K562 (cell line): Measurements from ENCODE around the gene NENF. TPM values are rescaled to one million over a fixed set of nuclear protein-coding genes. Genes with fewer than 3 reads are reported as not detected.

ENCODE experiments used
- ATAC-seq: fragments of 200-7000 bp; cut with Tn5 transposase; 3 replicates; pipeline ENCODE4 v1.9.1; 2020; ENCODE audit warnings: moderate library complexity
- BruUV-seq: library from RNA; stranded (reverse); fragments of 400-500 nt; replicated peaks from 2 replicates; lab custom pipeline; 2021; lab: Mats Ljungman, UMichigan
- CTCF ChIA-PET: fragments of 300-600 bp; formaldehyde crosslinking; extraction: SDS; loops from one replicate; lab custom pipeline; 2021; ENCODE audit warnings: low intra/inter-chr PET ratio; lab: Yijun Ruan, JAX
- POLR2A ChIA-PET: fragments of 300-600, 350-650 bp; sonication (Branson Sonifier 250); formaldehyde crosslinking; extraction: SDS; loops from one replicate; lab custom pipeline; 2021; ENCODE audit warnings: antibody characterized with exemption, inconsistent platforms; lab: Yijun Ruan, JAX
- DNase-seq, 4 experiments: peaks; one replicate each; pipeline versions ENCODE4 v3.0.0 to v3.0.0-alpha.2; 2011 to 2018; ENCODE audit warnings: low spot score in 3 of 4, mixed read lengths in 3 of 4; ENCODE audit errors: extremely low read depth in 1 of 4
- FAIRE-seq: peaks from 2 replicates; lab custom pipeline; 2011; peaks lifted over from hg19 to GRCh38; lab: Jason Lieb, UNC
- H2AFZ ChIP-seq: 2 replicates; pipeline ENCODE4 v1.6.0; 2011; ENCODE audit warnings: low read depth, low read length, control low read depth, inconsistent platforms
- H3K27ac ChIP-seq: fragments of 200-600 bp; 3 replicates; pipeline ENCODE4 v1.8.0; 2011; ENCODE audit warnings: low read depth, mild to moderate bottlenecking, control low read depth, inconsistent platforms, low read length, moderate library complexity, mixed read lengths; ENCODE audit errors: extremely low read depth
- H3K27me3 ChIP-seq, 2 experiments: fragments of 300-600 bp in 1 of 2; 2 replicates in 1 of 2; 3 replicates in 1 of 2; pipeline versions ENCODE4 v1.6.0 to v1.8.0; 2011; ENCODE audit warnings: inconsistent platforms in 2 of 2, low read length in 2 of 2, mild to moderate bottlenecking in 1 of 2, mixed read lengths in 1 of 2, moderate library complexity in 1 of 2; ENCODE audit not compliant: control insufficient read depth in 2 of 2, insufficient read depth in 2 of 2
- H3K36me3 ChIP-seq: fragments of 300-600 bp; 3 replicates; pipeline ENCODE4 v1.8.0; 2011; ENCODE audit warnings: mild to moderate bottlenecking, low read length, inconsistent platforms; ENCODE audit not compliant: control insufficient read depth, insufficient read depth
- H3K4me1 ChIP-seq, 2 experiments: fragments of 200-600 bp in 1 of 2; replicated peaks in 1 of 2; 2 replicates in 1 of 2; 3 replicates in 1 of 2; pipeline versions ENCODE4 v1.5.1 to v1.8.0; 2011; ENCODE audit warnings: inconsistent platforms in 2 of 2, low read length in 2 of 2, mild to moderate bottlenecking in 1 of 2, mixed read lengths in 1 of 2, moderate library complexity in 1 of 2; ENCODE audit not compliant: control insufficient read depth in 2 of 2, insufficient read depth in 2 of 2
- H3K4me2 ChIP-seq: 2 replicates; pipeline ENCODE4 v1.6.1; 2011; ENCODE audit warnings: low read length, control low read depth, inconsistent platforms, mixed read lengths; ENCODE audit not compliant: insufficient read depth
- H3K4me3 ChIP-seq: fragments of 200-600 bp; sonication (generic), shearing (Covaris generic); 2 replicates; pipeline ENCODE4 v1.5.1; 2016; ENCODE audit warnings: control low read depth, inconsistent platforms
- H3K79me2 ChIP-seq: fragments of 200-600 bp; 3 replicates; pipeline ENCODE4 v1.8.0; 2011; ENCODE audit warnings: low read length, inconsistent platforms; ENCODE audit not compliant: control insufficient read depth, insufficient read depth
- H3K9ac ChIP-seq, 2 experiments: 2 replicates each; pipeline versions ENCODE4 v1.6.0 to v1.6.1; 2011; ENCODE audit warnings: low read depth in 2 of 2, low read length in 2 of 2, control low read depth in 1 of 2, inconsistent platforms in 1 of 2, mild to moderate bottlenecking in 1 of 2, mixed read lengths in 1 of 2; ENCODE audit not compliant: insufficient read depth in 1 of 2
- H3K9me1 ChIP-seq: one replicate; pipeline ENCODE4 v1.6.0; 2011; ENCODE audit warnings: inconsistent platforms, mild to moderate bottlenecking, low read length, moderate library complexity; ENCODE audit not compliant: control insufficient read depth, insufficient read depth
- H3K9me3 ChIP-seq: replicated peaks from 2 replicates; pipeline ENCODE4 v1.5.1; 2011; ENCODE audit warnings: low read depth, low read length, inconsistent platforms; ENCODE audit not compliant: control insufficient read depth, insufficient read depth
- H4K20me1 ChIP-seq: replicated peaks from 2 replicates; pipeline ENCODE4 v1.6.1; 2011; ENCODE audit warnings: low read length, inconsistent platforms, mixed read lengths; ENCODE audit not compliant: control insufficient read depth, insufficient read depth
- ADNP ChIP-seq: fragments of 200-800 bp; sonication (Bioruptor generic); IDR thresholded peaks from 2 replicates; pipeline ENCODE4 v1.6.1; 2016; ENCODE audit warnings: missing genetic modification characterization, missing compliant biosample characterization
- ATF3 ChIP-seq, 2 experiments: fragments of 450-650 bp in 1 of 2; sonication (generic) in 1 of 2; formaldehyde crosslinking in 1 of 2; IDR thresholded peaks in 1 of 2; conservative IDR thresholded peaks in 1 of 2; 2 replicates each; pipeline versions ENCODE4 v1.6.1 to v1.8.1; 2016 to 2023; ENCODE audit warnings: mild to moderate bottlenecking in 2 of 2, moderate library complexity in 2 of 2, inconsistent platforms in 1 of 2, missing genetic modification reagents in 1 of 2
- CC2D1A ChIP-seq: fragments of 450-650 bp; IDR thresholded peaks from 2 replicates; pipeline ENCODE4 v1.6.1; 2017; ENCODE audit warnings: mild to moderate bottlenecking
- CREB3L1 ChIP-seq: fragments of 450-650 bp; IDR thresholded peaks from 2 replicates; pipeline ENCODE4 v1.6.1; 2014; ENCODE audit warnings: low read depth, mild to moderate bottlenecking, moderate library complexity, borderline replicate concordance
- FOSL1 ChIP-seq: fragments of 200-800 bp; sonication (Bioruptor generic); conservative IDR thresholded peaks from 2 replicates; pipeline ENCODE4 v1.6.1; 2016; ENCODE audit warnings: missing genetic modification characterization, missing compliant biosample characterization
- FOXJ2 ChIP-seq: fragments of 200-800 bp; sonication (Bioruptor generic); IDR thresholded peaks from 2 replicates; pipeline ENCODE4 v1.6.1; 2016; ENCODE audit warnings: missing genetic modification characterization, missing compliant biosample characterization
- KDM2B ChIP-seq: fragments of 250-450 bp; sonication (Bioruptor Pico); IDR thresholded peaks from 2 replicates; pipeline ENCODE4 v1.8.0; 2021; ENCODE audit warnings: mild to moderate bottlenecking, moderate library complexity
- MAFK ChIP-seq: IDR thresholded peaks from 2 replicates; pipeline ENCODE4 v1.6.1; 2011; ENCODE audit warnings: low read length, improper control_type of control experiment
- MIER1 ChIP-seq: fragments of 450-650 bp; IDR thresholded peaks from 2 replicates; pipeline ENCODE4 v1.6.1; 2016; ENCODE audit warnings: antibody characterized with exemption, mild to moderate bottlenecking, low read depth
- MYNN ChIP-seq, 2 experiments: sonication (generic); formaldehyde crosslinking in 1 of 2; IDR thresholded peaks; 2 replicates each; pipeline versions ENCODE4 v1.5.0 to v1.6.1; 2016 to 2020; ENCODE audit warnings: antibody characterized with exemption in 1 of 2, missing genetic modification reagents in 1 of 2
- NCOA4 ChIP-seq: fragments of 450-650 bp; IDR thresholded peaks from 2 replicates; pipeline ENCODE4 v1.6.1; 2018; ENCODE audit warnings: mild to moderate bottlenecking; ENCODE audit not compliant: partially characterized antibody
- SETDB1 ChIP-seq: IDR thresholded peaks from one replicate; pipeline ENCODE4 v1.6.1; 2012; ENCODE audit warnings: low read length, control low read depth, inconsistent platforms
- SRF ChIP-seq, 2 experiments: fragments of 250-450, 450-650 bp in 1 of 2; sonication (Bioruptor Pico) in 1 of 2; sonication (generic) in 1 of 2; formaldehyde crosslinking; IDR thresholded peaks; 2 replicates each; pipeline versions ENCODE4 v1.5.0 to v1.5.1; 2020 to 2022; ENCODE audit warnings: mild to moderate bottlenecking in 1 of 2, missing genetic modification reagents in 1 of 2
- TAF1 ChIP-seq: IDR thresholded peaks from 2 replicates; pipeline ENCODE4 v1.6.1; 2011; ENCODE audit warnings: mild to moderate bottlenecking, low read length, moderate library complexity; ENCODE audit not compliant: insufficient read depth, control insufficient read depth, severe bottlenecking; ENCODE audit errors: extremely low read depth
- ZC3H8 ChIP-seq: fragments of 450-650 bp; IDR thresholded peaks from 2 replicates; pipeline ENCODE4 v1.6.1; 2017
- ZFP1 ChIP-seq: fragments of 450-650 bp; formaldehyde crosslinking; IDR thresholded peaks from 2 replicates; pipeline ENCODE4 v1.4.0; 2020; ENCODE audit warnings: mild to moderate bottlenecking, mixed read lengths
- ZNF174 ChIP-seq: fragments of 250-450 bp; sonication (Bioruptor Pico); IDR thresholded peaks from 2 replicates; pipeline ENCODE4 v1.4.0; 2020; ENCODE audit warnings: mild to moderate bottlenecking
- ZNF175 ChIP-seq: fragments of 200-800 bp; sonication (Bioruptor generic); IDR thresholded peaks from 2 replicates; pipeline ENCODE4 v1.6.1; 2016; ENCODE audit warnings: low read depth, mild to moderate bottlenecking, missing genetic modification characterization, missing compliant biosample characterization
- ZNF23 ChIP-seq: fragments of 250-450 bp; sonication (Bioruptor Pico); IDR thresholded peaks from 2 replicates; pipeline ENCODE4 v1.4.0; 2020; ENCODE audit warnings: mild to moderate bottlenecking
- ZNF354B ChIP-seq: fragments of 250-450 bp; sonication (Bioruptor Pico); IDR thresholded peaks from 2 replicates; pipeline ENCODE4 v1.4.0; 2020
- WGBS: fragments of 100-300 bp; shearing (Covaris generic); methylation state at CpG from one replicate; pipeline ENCODE4 v1.1.6; 2016; ENCODE audit warnings: low coverage, mixed read lengths; ENCODE audit not compliant: insufficient coverage; ENCODE audit errors: missing lambda C conversion rate; 5-methylcytosine and 5-hydroxymethylcytosine counted together
- in situ Hi-C: fragments of 300-500 bp; cut with MboI; formaldehyde crosslinking; loops from 4 replicates; pipeline ENCODE4 v1.15.0; 2018; ENCODE audit warnings: inconsistent platforms, mixed read lengths
- intact Hi-C: fragments of 100-400 bp; cut with micrococcal nuclease; formaldehyde crosslinking; loops from 2 replicates; pipeline ENCODE4 v1.14.2; 2022
- polyA plus RNA-seq, 8 experiments: library from polyadenylated mRNA; depleted of rRNA in 4 of 8; stranded (reverse) in 5 of 8; unstranded in 3 of 8; fragments of >200 nt; fragmentation: Nextera tagmentation in 2 of 8; fragmentation: Illumina TruSeq in 1 of 8; extraction: Ambion mirVana in 2 of 8; extraction: Trizol in 1 of 8; gene quantifications; 2 replicates each; pipeline versions ENCODE4 v1.2.1 to v1.2.3, GENCODE V29; 2011 to 2014; ENCODE audit warnings: inconsistent platforms in 1 of 8, missing spikeins in 1 of 8
- total RNA-seq, 7 experiments: library from RNA; depleted of rRNA in 6 of 7; stranded (reverse); fragments of >200 nt in 6 of 7; fragmentation: Illumina TruSeq in 2 of 7; extraction: Trizol in 2 of 7; gene quantifications; 2 replicates each; pipeline versions ENCODE4 v1.2.1 to v1.2.3, GENCODE V29; 2011 to 2021; ENCODE audit warnings: low replicate concordance in 1 of 7

Gene NENF
- total and polyA plus RNA-seq, 9 of the 15 experiments (the other 6 are each of a cell fraction or from before 2014, with no cell fraction given): 6.1 to 100 (median 72.8) TPM

- ATAC-seq (no peak), DNase-seq (no peak), FAIRE-seq (no peak)
- no TSS peak for BruUV-seq
- Histone ChIP-seq H2AFZ (no peak overlapping the region), H4K20me1 (no peaks in the 10 kb centered on the region), H3K36me3 (no peaks in the 10 kb centered on the region), H3K27me3 (peaks cover 13 to 40% of the 10 kb centered on the region in 2 experiments; a peak in 4 of 5 replicates), H3K4me1 (peaks cover 7 to 17% of the 10 kb centered on the region in 2 experiments), H3K9me3 (no peaks in the 10 kb centered on the region), H3K4me3 (no peak overlapping the region), H3K4me2 (no peak overlapping the region), H3K9ac (no peak overlapping the region), H3K27ac (no peak overlapping the region), H3K9me1 (no peaks in the 10 kb centered on the region), H3K79me2 (no peaks in the 10 kb centered on the region)
- WGBS: 52% methylated on average over 11 of the region's 11 CpGs
- in situ Hi-C loops: no loop called here
- ChIA-PET POLR2A (interaction anchor here (0.6 to 1.1 kb wide), 5 partner anchors 7 to 127 kb away, joined by 3 to 4 read pairs (median 4); no protein-coding TSS in a partner anchor), CTCF (no interaction called here)
- intact Hi-C loops: loop anchor here (5.0 kb wide), 1 partner anchor 72 kb away; no protein-coding TSS in a partner anchor
- TF ChIP-seq FOXJ2 (tag): peak; percentile 14; the same call in 1 of the 2 replicates
- TF ChIP-seq SETDB1: no peak
- TF ChIP-seq FOSL1: peak; percentile 70
- no peak for TF ChIP-seq ZC3H8
- no peak for TF ChIP-seq ZNF354B (CRISPR knock-in tag)
- no peak for TF ChIP-seq ZFP1 (CRISPR knock-in tag)
- no peak for TF ChIP-seq ADNP (tag)
- TF ChIP-seq MYNN (IDR thresholded peaks at IDR 0.05): no peak
- TF ChIP-seq MYNN (CRISPR knock-in tag; IDR thresholded peaks at IDR 0.05): no peak
- TF ChIP-seq SRF (CRISPR knock-in tag; IDR thresholded peaks at IDR 0.05): no peak
- no peak for TF ChIP-seq KDM2B (CRISPR knock-in tag)
- no peak for TF ChIP-seq NCOA4
- no peak for TF ChIP-seq ZNF174
- no peak for TF ChIP-seq TAF1
- TF ChIP-seq ZNF23 (CRISPR knock-in tag): no peak
- TF ChIP-seq ZNF175 (CRISPR knock-in tag): 0 out of 2 replicates have a peak, but pooled peaks have one; percentile 35
- TF ChIP-seq MAFK: peak; percentile 33; the same call in 1 of the 2 replicates
- TF ChIP-seq CC2D1A: no peak
- TF ChIP-seq MIER1: no peak
- no peak for TF ChIP-seq CREB3L1
- TF ChIP-seq ATF3 (IDR thresholded peaks at IDR 0.05): peak; percentile 79
- no peak for TF ChIP-seq ATF3 (CRISPR knock-in tag; conservative IDR thresholded peaks at IDR 0.05)
Measured at GRCh38 chr1:212484701-212485570, 52.2 kb downstream of the NENF start.
